B cell (primary cell): Measurements from ENCODE around the gene TEX264. TPM values are rescaled to one million over a fixed set of nuclear protein-coding genes. Genes with fewer than 3 reads are reported as not detected.
A peak's percentile ranks its signal among the peaks of the same experiment; 100 is the strongest.

Experiments used
- ATAC-seq: fragments of 200-7000 bp; cut with Tn5 transposase; one replicate; pipeline ENCODE4 v1.10.0; 2021; ENCODE audit warnings: low read depth, mild to moderate bottlenecking, moderate number of reproducible peaks, moderate library complexity
- CTCF ChIA-PET: fragments of 350-600 bp; sonication (Branson Sonifier 250); formaldehyde crosslinking; loops from one replicate; lab custom pipeline; 2021; ENCODE audit warnings: antibody characterized with exemption, inconsistent platforms; lab: Charles Lee
- POLR2A ChIA-PET: fragments of 350-600 bp; sonication (Branson Sonifier 250); formaldehyde crosslinking; loops from one replicate; lab custom pipeline; 2021; ENCODE audit warnings: antibody characterized with exemption; lab: Charles Lee
- DNase-seq: peaks from one replicate; pipeline ENCODE4 v3.0.0; 2013
- H2AFZ ChIP-seq: 2 replicates; pipeline ENCODE4 v1.6.1; 2012; ENCODE audit warnings: mild to moderate bottlenecking, low read depth, low read length; ENCODE audit not compliant: insufficient read depth, poor library complexity, severe bottlenecking
- H3K27ac ChIP-seq, 2 donors: 1 replicate in 1 of 2; 2 replicates in 1 of 2; pipeline ENCODE4 v1.5.1; 2012 to 2013; ENCODE audit warnings: low read length in 2 of 2, mild to moderate bottlenecking in 2 of 2, moderate library complexity in 1 of 2
- H3K27me3 ChIP-seq, 4 experiments: fragments of 200-600 bp in 1 of 4; sonication (generic) in 1 of 4; replicated peaks in 1 of 4; 1 replicate in 2 of 4; 2 replicates in 2 of 4; pipeline versions ENCODE4 v1.6.1 to v1.7.0; 2013 to 2016; ENCODE audit warnings: low read length in 3 of 4, mild to moderate bottlenecking in 2 of 4, mixed read lengths in 1 of 4, moderate library complexity in 1 of 4; ENCODE audit not compliant: insufficient read depth in 4 of 4, control insufficient read depth in 3 of 4; ENCODE audit errors: control extremely low read depth in 1 of 4
- H3K36me3 ChIP-seq, 2 experiments: replicated peaks in 1 of 2; 1 replicate in 1 of 2; 2 replicates in 1 of 2; pipeline versions ENCODE4 v1.6.1 to v1.7.1; 2013; ENCODE audit warnings: low read length in 1 of 2; ENCODE audit not compliant: insufficient read depth in 2 of 2, control insufficient read depth in 1 of 2; ENCODE audit errors: control extremely low read depth in 1 of 2, extremely low read depth in 1 of 2
- H3K4me1 ChIP-seq, 2 donors: fragments of 200-600 bp in 1 of 2; sonication (generic) in 1 of 2; 1 replicate in 1 of 2; 2 replicates in 1 of 2; pipeline versions ENCODE4 v1.5.1 to v1.6.1; 2013 to 2017; ENCODE audit warnings: low read length in 2 of 2; ENCODE audit not compliant: control insufficient read depth in 2 of 2, insufficient read depth in 2 of 2
- H3K4me2 ChIP-seq: replicated peaks from 2 replicates; pipeline ENCODE3; 2012; ENCODE audit warnings: mild to moderate bottlenecking, low read depth, low read length; ENCODE audit not compliant: poor library complexity, severe bottlenecking
- H3K4me3 ChIP-seq, 5 experiments: fragments of 200-600 bp in 1 of 5; sonication (generic) in 1 of 5; 1 replicate in 3 of 5; 2 replicates in 2 of 5; pipeline versions ENCODE4 v1.5.1 to v1.7.0; 2011 to 2016; ENCODE audit warnings: low read length in 4 of 5, mild to moderate bottlenecking in 4 of 5, low read depth in 2 of 5, control low read depth in 1 of 5, moderate library complexity in 1 of 5; ENCODE audit not compliant: insufficient read depth in 1 of 5; ENCODE audit errors: control extremely low read depth in 1 of 5, extremely low read depth in 1 of 5
- H3K79me2 ChIP-seq: fragments of 200-600 bp; sonication (generic); one replicate; pipeline ENCODE4 v1.6.0; 2016; ENCODE audit warnings: low read length; ENCODE audit not compliant: control insufficient read depth, insufficient read depth
- H3K9ac ChIP-seq: fragments of 200-600 bp; sonication (generic); 2 replicates; pipeline ENCODE4 v1.6.1; 2017; ENCODE audit warnings: mild to moderate bottlenecking, low read length, moderate library complexity
- H3K9me3 ChIP-seq, 3 donors: one replicate each; pipeline versions ENCODE4 v1.6.1 to v1.7.1; 2013; ENCODE audit warnings: low read length in 2 of 3; ENCODE audit not compliant: control insufficient read depth in 2 of 3, insufficient read depth in 1 of 3; ENCODE audit errors: control extremely low read depth in 1 of 3
- H4K20me1 ChIP-seq: 2 replicates; pipeline ENCODE4 v1.6.0; 2012; ENCODE audit warnings: mild to moderate bottlenecking, low read length; ENCODE audit not compliant: insufficient read depth, control insufficient read depth, poor library complexity, severe bottlenecking
- H3K27ac Mint-ChIP-seq: one replicate; pipeline ENCODE4 v1.8.0; 2021; ENCODE audit warnings: mixed read lengths
- H3K27me3 Mint-ChIP-seq: one replicate; pipeline ENCODE4 v1.8.0; 2021; ENCODE audit warnings: mixed read lengths
- H3K4me1 Mint-ChIP-seq: one replicate; pipeline ENCODE4 v1.8.0; 2021; ENCODE audit warnings: mixed read lengths
- H3K4me3 Mint-ChIP-seq: one replicate; pipeline ENCODE4 v1.8.0; 2021; ENCODE audit warnings: mixed read lengths
- H3K9me3 Mint-ChIP-seq: one replicate; pipeline ENCODE4 v1.8.0; 2022; ENCODE audit warnings: mixed read lengths; ENCODE audit not compliant: insufficient read depth
- CTCF ChIP-seq: fragments of 200-600 bp; IDR thresholded peaks from one replicate; pipeline ENCODE4 v1.8.0; 2022; ENCODE audit warnings: antibody characterized with exemption, mild to moderate bottlenecking
- EZH2 ChIP-seq: IDR thresholded peaks from 2 replicates; pipeline ENCODE4 v1.6.1; 2012; ENCODE audit warnings: borderline replicate concordance, low read depth, mild to moderate bottlenecking, moderate library complexity, low read length; ENCODE audit not compliant: insufficient read depth, poor library complexity, severe bottlenecking
- WGBS: methylation state at CpG from one replicate; pipeline ENCODE4 v1.1.5; 2013; ENCODE audit warnings: missing lambda C conversion rate; ENCODE audit not compliant: insufficient coverage; 5-methylcytosine and 5-hydroxymethylcytosine counted together
- intact Hi-C: fragments of 100-400 bp; cut with micrococcal nuclease; formaldehyde crosslinking; loops from one replicate; pipeline ENCODE4 v1.10.0; 2022
- polyA plus RNA-seq: library from polyadenylated mRNA; depleted of rRNA; stranded (reverse); fragments of >200 nt; gene quantifications from 2 replicates; pipeline ENCODE4 v1.2.3, GENCODE V29; 2012
- total RNA-seq, 2 donors: library from RNA; stranded (reverse); fragments of 120-200 nt in 1 of 2; gene quantifications; 1 replicate in 1 of 2; 2 replicates in 1 of 2; pipeline versions ENCODE4 v1.2.3 to v1.2.4, GENCODE V29; 2013 to 2022

Gene TEX264
- total and polyA plus RNA-seq, 2 donors (not counting 1 experiment from before 2014, with no cell fraction given), result 39.1 to 79.7 TPM

GRCh38 chr3:51673181-51673801, 2.2 kb downstream of the TEX264 start:
- DNase-seq (no peak), ATAC-seq (no peak)
- no peaks in the 10 kb centered on the region for H3K27me3 ChIP-seq
- H3K27ac ChIP-seq, result peak overlapping the region in 1 of 2 donors; percentile 7
- ChIA-PET POLR2A (interaction anchor here (1.0 kb wide), 1 partner anchor 13 kb away, joined by 3 read pairs; no protein-coding TSS in a partner anchor), CTCF (interaction anchor here (1.4 to 10.1 kb wide), 6 partner anchors 7 to 1064 kb away, joined by 3 to 190 read pairs (median 5); partner anchors contain the start of gene DCAF1)
- Mint-ChIP-seq H3K27me3 (no peaks in the 10 kb centered on the region), H3K4me3 (peak overlapping the region; percentile 59), H3K9me3 (no peaks in the 10 kb centered on the region), H3K4me1 (peaks cover 74% of the 10 kb centered on the region), H3K27ac (peak overlapping the region; percentile 46)
- H3K4me3 ChIP-seq, result no peak overlapping the region
- no peak overlapping the region for H2AFZ ChIP-seq
- no peak for TF ChIP-seq CTCF
- TF ChIP-seq EZH2, result no peak
- peaks cover 19% of the 10 kb centered on the region for H4K20me1 ChIP-seq
- peaks cover 25 to 63% of the 10 kb centered on the region in 2 donors for H3K4me1 ChIP-seq
- 100% methylated on average over 1 of the region's 4 CpGs for WGBS
- intact Hi-C loops, result loop anchor here (5.0 kb wide), 1 partner anchor 1224 kb away; the partner anchor contains the start of gene STIMATE
- no peaks in the 10 kb centered on the region for H3K9me3 ChIP-seq
- peaks cover 0 to 27% of the 10 kb centered on the region in 2 experiments for H3K36me3 ChIP-seq
- no peak overlapping the region for H3K4me2 ChIP-seq
- H3K9ac ChIP-seq, result no peak overlapping the region
- H3K79me2 ChIP-seq, result peaks cover 47% of the 10 kb centered on the region
